Stimulated activated CD8-positive, alpha-beta memory T cell treated with anti-CD3 and anti-CD28 coated beads, Interleukin-7, amount 100 ng/mL, for 4 hours (primary cell): ENCODE data around the gene SNRPD2.
"Not testable (repeated sequence)": the region's sequence is repeated elsewhere in the genome, so short reads cannot be mapped to it uniquely, and the experiment has no call there.

ENCODE experiments used
- DNase-seq, 2 donors: peaks; one replicate each; pipeline ENCODE4 v3.0.0-alpha.2; 2020; ENCODE audit warnings: low read depth in 2 of 2

Gene SNRPD2

GRCh38 chr19:45691516-45692186, at the start of gene SNRPD2:
TSS of gene SNRPD2 (minus strand) at chr19:45691953. CDS start at chr19:45691888, 65 bp downstream.
- peak; percentile 87 to 89 for DNase-seq

DNA sequence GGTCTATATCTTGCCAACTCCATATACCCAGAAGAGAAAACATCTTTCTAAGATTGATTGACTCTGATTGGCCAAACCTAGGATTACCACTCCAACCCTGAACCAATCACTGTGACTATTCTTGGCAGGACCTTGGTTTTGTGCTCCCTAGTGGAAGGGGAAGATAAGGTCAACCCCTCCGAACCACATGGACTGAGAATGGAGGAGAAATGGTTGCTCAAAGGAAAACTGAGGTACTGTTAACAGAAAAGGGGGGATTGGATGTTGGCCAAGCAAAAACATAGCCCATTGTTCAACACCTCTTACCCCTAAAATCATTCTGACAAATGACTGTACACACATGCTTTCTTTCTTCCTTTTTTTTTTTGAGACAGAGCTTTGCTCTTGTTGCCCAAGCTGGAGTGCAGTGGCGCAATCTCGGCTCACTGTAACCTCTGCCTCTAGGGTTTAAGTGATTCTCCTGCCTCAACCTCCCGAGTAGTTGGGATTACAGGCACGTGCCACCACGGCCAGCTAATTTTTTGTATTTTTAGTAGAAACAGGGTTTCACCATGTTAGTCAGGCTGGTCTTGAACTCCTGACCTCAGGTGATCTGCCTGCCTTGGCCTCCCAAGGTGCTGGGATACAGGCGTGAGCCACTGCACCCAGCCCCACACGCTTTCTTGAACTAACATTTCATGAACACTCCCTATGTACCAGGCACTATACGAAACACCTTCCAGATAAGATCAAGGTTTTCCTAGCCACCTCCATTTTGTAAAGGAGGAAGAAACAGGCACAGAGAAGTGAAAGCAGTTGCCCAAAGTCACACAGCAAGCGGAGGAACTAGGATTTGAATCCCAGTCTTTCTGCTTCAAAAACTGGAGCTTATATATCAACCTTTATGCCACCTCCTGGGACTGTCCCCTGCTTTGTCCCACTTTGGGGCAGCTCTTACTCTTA, 48.0 kb upstream of the SNRPD2 start:
- DNase-seq, result no peak

DNA sequence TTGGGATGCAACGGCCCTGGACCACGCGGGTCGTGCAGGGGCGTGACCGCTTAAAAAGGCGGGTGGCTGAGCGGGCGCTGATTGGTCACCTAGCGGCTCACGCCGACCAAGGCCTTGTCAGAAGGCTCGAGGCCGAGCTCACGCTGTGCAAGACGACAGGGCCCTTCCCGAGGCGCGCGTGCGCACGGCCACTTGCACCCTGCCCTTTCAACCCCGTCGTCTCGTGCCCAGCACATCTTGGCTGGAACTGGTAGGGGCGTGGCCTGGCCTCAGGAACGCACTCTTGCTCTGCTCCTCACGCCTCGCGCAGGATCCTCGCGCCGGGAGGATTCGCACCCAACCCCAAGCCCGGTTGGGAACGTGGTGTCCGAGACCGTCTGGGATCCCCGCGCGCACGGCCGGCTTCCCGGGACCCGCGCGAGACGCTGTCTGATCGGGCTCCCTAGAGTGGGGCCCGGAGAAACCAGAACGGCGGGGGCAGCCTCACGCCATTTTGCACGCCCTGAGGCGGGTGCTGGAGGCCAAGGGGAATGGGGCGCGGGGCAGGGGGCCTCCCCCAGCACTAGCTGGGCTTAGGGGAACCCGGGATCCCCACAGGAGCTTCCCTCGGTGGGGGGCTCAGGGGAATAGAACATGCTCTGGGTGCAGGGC, 41.5 kb upstream of the SNRPD2 start, which contains the start of gene MEIOSIN:
Gene MEIOSIN, plus strand, starts transcription at position 280 of the 651 bp plus-strand sequence. CDS start 1,938 bp downstream, outside the sequence.
- DNase-seq, result no peak

- peak; percentile 86 to 87 for DNase-seq
Measured at GRCh38 chr19:45730368-45731288, 38.9 kb upstream of the SNRPD2 start, which contains the start of gene FBXO46. TSS of gene FBXO46 (minus strand) at chr19:45730896. CDS start at chr19:45713495, 17,401 bp downstream.

- DNase-seq, result no peak
Measured at GRCh38 chr19:45729800-45730290, 38.1 kb upstream of the SNRPD2 start.

DNA sequence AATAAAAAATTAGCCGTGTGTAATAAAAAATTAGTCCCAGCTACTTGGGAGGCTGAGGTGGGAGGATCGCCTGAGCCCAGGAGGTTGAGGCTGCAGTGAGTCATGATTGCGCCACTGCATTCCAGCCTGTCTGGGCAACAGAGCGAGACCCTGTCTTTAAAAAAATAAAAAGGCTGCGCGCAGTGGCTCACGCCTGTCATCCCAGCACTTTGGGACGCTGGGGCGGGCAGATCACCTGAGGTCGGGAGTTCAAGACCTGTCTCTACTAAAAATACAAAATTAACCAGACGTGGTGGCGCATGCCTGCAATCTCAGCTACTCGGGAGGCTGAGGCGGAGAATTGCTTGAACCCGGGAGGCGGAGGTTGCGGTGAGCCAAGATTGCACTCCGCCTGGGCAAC, 36.9 kb upstream of the SNRPD2 start:
- not testable (repeated sequence) for DNase-seq

- not testable (repeated sequence) for DNase-seq
Measured at GRCh38 chr19:45720065-45720464, 28.3 kb upstream of the SNRPD2 start.

GRCh38 chr19:45717983-45718650, 26.4 kb upstream of the SNRPD2 start:
- no peak for DNase-seq

DNA sequence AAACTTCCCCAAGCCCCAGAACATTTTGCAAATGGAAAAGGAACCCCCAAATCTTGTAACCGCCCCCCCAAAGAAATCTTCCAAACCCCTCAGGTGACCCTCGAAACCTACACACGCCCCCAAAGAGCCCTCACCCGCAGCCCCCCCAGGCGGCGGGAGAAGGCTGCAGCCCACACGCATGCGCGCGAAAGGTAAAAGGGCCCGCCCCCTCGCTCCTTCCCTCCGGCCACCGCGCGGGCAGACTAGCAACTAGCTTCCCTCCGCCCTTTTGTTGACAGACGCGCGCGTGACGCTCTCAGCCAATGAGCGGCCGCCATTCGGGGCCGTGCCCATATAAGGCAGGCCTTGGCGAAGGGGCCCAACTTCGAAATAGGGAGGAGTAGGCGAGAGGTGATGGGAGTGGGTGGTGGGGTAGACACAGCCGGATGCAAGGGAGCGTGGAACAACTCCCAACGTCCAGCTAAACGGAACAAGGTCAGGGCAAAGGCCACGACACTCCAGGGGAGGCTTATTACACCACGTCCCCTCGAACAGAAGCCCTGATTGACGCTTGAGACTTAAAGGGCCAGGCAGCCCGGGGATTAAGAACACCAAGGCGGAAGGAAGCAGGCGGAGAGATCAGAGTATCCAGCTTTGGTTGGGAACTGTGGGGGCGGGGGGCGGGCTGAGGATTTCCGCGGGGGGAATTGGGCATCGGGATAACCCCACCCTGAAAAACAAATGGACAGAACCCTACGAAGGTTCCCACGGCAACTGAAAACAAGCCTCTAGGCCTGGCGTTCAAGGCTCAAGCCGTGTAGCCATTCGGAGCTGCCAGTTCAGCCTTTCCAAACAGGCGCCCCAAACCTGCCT, 25.6 kb upstream of the SNRPD2 start:
- peak; percentile 97 for DNase-seq

- no peak for DNase-seq
Measured at GRCh38 chr19:45716359-45717130, 24.8 kb upstream of the SNRPD2 start.

- no peak for DNase-seq
Measured at GRCh38 chr19:45715139-45715538, 23.4 kb upstream of the SNRPD2 start.

GRCh38 chr19:45713141-45713540, 21.4 kb upstream of the SNRPD2 start:
- no peak for DNase-seq

GRCh38 chr19:45712699-45713067, 20.9 kb upstream of the SNRPD2 start:
- no peak for DNase-seq

- DNase-seq, result no peak
Measured at GRCh38 chr19:45711851-45712698, 20.3 kb upstream of the SNRPD2 start.

DNA sequence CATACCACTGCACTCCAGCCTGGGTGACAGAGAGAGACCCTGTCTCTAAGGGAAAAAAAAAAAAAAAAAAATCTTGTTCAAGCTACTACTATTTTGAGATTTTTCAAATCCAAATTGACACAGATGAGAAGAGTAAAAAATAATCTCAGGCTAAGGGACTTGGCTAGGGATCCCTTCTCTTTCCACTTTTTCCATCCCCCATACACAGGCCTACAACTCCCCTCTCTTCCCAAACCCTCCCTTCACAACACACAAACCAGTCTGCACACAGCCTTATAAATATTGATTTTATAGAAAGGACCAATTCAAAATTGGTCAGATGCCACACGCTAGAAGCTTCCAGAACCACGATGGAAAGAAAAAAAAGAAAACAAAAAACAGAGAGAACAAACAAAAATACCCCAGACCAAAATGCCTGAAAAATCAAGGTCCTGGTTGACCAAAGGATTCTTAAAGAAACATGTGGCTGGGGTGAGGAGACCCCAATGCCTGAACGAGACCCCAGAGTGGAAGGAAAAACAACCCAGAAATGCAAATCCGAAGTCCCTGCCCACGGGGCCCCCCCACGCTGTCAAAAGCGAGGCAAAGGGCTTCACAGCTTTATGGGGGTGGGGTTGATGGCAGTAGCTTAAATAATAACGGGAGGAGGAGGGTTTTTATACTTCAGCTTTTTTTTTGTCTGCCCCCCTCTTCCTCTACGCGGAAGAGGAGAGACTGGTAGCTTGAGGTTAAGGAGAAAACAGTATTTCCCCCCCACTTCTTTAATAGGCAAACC, 18.8 kb upstream of the SNRPD2 start:
- DNase-seq, result no peak

GRCh38 chr19:45705710-45706415, 14.1 kb upstream of the SNRPD2 start:
- DNase-seq, result no peak
